Adipocyte (in vitro differentiated cells): Measurements from ENCODE around the gene RHCE.
"Not testable (repeated sequence)": the region's sequence is repeated elsewhere in the genome, so short reads cannot be mapped to it uniquely, and the experiment has no call there.

Experiments
- DNase-seq: peaks from one replicate; pipeline ENCODE4 v3.0.0-alpha.2; 2015; ENCODE audit warnings: low read depth
- H3K27me3 ChIP-seq: replicated peaks from 2 replicates; pipeline ENCODE4 v1.7.0; 2013; ENCODE audit warnings: mild to moderate bottlenecking, low read length, moderate library complexity; ENCODE audit not compliant: control insufficient read depth, insufficient read depth
- H3K36me3 ChIP-seq: 2 replicates; pipeline ENCODE4 v1.7.0; 2013; ENCODE audit warnings: low read length, mild to moderate bottlenecking, moderate library complexity; ENCODE audit not compliant: control insufficient read depth, insufficient read depth, severe bottlenecking
- H3K4me1 ChIP-seq: 2 replicates; pipeline ENCODE4 v1.7.0; 2013; ENCODE audit warnings: mild to moderate bottlenecking, low read length, moderate library complexity; ENCODE audit not compliant: control insufficient read depth, insufficient read depth
- H3K4me3 ChIP-seq: 2 replicates; pipeline ENCODE4 v1.7.0; 2013; ENCODE audit warnings: mild to moderate bottlenecking, low read length, moderate library complexity
- H3K9ac ChIP-seq: 2 replicates; pipeline ENCODE4 v1.7.0; 2013; ENCODE audit warnings: mild to moderate bottlenecking, low read length, moderate library complexity
- H3K9me3 ChIP-seq: 2 replicates; pipeline ENCODE4 v1.7.0; 2013; ENCODE audit warnings: mild to moderate bottlenecking, low read length, moderate library complexity; ENCODE audit not compliant: control insufficient read depth

RHCE gene

DNA sequence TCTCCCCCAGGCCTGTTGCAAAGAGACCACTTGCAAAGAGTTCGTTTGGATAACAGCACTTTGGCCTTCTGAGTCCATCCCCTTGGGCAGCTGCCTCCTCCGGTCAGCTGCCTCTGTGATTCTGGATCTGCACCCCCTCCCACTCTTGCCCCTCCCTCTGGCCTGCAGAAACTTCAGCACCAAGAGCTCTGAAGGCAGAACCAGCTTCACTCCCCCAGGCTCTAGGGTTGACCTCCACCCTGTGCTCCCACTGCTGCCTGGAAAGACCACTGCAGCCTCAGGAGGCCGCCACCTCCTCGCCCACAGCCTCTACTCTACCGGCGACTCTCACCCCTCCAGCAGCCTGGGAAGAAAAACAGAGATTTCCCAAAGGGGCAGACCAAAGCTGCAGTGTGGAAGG, 6.5 kb downstream of the RHCE start:
- not testable (repeated sequence) for H3K9me3 ChIP-seq, H3K9ac ChIP-seq, H3K27me3 ChIP-seq, DNase-seq, H3K4me3 ChIP-seq, H3K4me1 ChIP-seq, H3K36me3 ChIP-seq

DNA sequence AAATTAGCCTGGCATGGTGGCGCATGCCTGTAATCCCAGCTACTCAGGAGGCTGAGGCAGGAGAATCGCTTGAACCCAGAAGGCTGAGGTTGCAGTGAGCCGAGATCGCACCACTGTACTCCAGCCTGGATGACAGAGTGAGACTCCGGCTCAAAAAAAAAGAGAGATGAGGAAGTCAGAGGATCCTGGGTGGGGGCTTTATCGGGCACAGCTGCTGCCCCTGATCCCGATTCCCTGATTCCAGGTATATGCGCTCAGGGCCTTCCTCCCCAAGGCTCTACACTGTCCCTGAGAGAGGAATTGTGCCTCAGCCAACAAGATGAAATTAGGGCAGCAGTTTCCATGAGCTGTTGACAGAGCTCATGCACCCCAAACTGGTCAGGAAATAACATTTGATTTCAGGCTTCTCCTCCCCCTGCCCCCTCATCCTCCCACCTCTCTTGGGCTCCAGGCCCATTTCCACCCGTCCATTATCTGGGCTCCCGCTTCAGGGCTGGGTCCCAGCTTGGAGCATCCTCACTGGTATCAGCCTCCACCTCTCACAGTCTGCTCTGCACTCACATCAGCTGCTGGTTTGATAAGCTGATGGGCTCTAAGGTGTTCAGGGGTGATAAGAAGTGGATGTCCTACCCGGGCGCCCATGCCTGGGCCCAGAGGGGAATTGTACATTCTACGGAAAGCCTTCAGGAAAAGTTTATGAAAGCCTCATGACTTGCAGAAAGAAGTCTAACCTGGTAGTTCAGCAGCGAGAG, 7.6 kb downstream of the RHCE start:
- H3K4me3 ChIP-seq, H3K4me1 ChIP-seq, H3K9ac ChIP-seq, H3K27me3 ChIP-seq, H3K9me3 ChIP-seq, DNase-seq, H3K36me3 ChIP-seq: not testable (repeated sequence)

DNA sequence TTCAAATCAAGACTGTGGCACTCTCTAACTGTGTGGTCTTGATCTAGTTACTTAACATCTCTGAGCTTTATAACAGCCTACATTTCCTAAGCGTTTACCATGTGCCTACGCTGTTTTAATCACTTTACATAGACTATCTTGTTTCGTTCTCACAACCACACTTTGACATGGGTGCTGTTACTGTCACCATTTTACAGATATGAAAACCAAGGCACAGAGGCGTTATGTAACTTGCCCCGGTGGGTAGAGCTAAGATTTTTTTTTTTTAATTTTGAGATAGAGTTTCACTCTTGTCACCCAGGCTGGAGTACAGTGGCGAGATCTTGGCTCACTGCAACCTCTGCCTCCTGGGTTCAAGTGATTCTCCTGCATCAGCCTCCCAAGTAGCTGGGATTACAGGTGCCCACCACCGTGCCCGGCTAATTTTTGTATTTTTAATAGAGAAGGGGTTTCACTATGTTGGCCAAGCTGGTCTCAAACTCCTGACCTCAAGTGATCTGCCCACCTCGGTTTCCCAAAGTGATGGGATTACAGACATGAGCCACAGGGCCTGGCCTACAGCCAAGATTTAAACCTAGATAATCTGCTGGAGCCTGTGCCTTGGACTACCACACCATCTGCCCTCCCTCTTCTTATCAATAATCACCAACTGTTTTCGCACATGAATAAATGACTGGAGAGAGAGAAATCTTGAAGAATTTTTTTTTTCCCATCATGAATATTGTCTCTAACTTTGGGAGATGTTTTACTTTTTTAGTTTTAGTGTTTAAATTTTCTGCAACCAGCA, 10.8 kb downstream of the RHCE start:
- not testable (repeated sequence) for H3K9ac ChIP-seq, H3K4me3 ChIP-seq, DNase-seq, H3K36me3 ChIP-seq, H3K4me1 ChIP-seq, H3K27me3 ChIP-seq, H3K9me3 ChIP-seq

DNA sequence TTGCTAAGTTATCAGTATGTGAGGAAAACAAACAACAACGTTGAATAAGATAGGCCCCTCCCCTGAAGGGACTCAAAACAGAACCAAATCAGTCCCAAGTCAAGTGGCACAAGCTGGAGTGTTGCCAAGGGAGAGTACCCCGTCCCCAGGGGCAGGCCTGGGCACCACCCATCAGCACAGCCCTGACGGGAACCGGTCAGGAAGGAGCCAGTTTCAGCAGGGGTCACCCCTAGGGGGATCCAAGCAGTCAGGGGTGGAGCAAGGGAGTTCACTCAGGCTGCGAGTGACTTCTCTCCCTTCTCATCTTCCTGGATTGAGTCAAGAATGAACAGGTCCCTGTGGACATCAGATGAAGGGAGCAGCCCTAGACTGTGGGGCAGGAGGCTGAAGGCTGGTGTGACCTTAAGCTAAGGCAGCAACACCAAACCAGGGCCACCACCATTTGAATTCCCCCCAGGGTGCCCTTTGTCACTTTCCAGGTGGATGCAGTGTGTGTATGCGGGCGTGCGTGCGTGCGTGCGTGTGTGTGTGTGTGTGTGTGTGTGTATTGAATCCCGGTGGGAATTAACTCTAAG, 14.8 kb downstream of the RHCE start:
- DNase-seq, H3K4me1 ChIP-seq, H3K36me3 ChIP-seq, H3K4me3 ChIP-seq, H3K9ac ChIP-seq, H3K27me3 ChIP-seq, H3K9me3 ChIP-seq: not testable (repeated sequence)

DNA sequence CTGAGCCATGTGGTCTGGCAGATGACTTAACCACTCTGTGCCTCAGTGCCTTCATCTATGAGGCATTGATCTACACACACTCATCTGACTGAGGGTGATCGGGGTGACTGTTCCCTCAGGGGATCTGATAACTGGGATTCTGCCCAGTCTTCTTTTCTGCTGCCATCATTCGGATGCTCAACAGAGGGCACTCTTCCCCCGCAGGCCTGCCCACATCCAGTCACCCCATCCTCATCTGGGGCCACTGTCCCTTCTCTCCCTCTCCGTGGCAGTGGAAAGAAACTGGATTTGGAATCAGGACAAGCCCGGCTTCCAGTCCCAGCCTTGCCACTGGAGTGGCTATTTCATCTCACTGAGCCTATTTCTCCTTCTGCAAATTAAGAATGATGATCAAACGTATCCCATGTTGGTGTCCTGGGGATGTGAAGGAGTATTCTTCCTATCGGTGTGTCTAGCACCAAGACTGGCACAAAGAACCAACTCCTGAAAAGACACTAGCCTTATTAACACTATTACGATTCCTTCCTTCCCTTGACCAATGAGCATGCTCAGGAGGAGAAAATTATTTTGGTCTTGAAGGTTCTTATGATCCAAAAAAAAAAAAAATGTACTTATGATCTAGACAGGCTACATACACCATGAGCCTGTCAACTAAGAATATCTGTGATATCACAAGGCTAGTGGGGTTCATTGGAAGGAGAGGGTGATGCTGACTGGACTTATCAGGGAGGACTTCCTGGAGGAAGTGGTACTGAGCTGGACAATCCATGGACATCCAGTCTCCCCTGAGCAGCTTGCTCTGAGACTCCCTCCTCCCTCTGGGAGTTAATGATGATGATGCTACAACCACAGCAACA, 17.4 kb downstream of the RHCE start:
- H3K36me3 ChIP-seq, H3K4me1 ChIP-seq, H3K9ac ChIP-seq, H3K27me3 ChIP-seq, H3K9me3 ChIP-seq, DNase-seq, H3K4me3 ChIP-seq: not testable (repeated sequence)

DNA sequence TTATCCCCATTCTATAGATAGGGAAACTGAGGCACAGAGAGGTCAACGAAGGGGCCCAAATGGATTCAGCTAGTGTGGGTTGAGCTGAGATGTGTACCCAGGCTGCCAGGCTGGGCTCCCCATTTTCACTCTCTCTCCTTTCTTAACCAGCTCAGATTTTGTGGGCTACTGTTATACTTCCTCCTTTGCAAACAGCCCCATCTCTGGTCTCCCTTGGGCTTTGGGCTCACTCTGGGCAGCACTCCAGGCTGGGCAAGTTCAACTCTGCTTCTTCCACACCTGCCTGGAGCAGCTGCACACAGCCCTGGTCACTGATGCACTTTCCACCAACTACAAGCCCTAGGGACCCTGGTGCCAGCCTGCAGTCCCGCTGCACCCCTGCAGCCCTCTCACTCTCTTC, 22.5 kb downstream of the RHCE start:
- not testable (repeated sequence) for H3K9ac ChIP-seq, DNase-seq, H3K27me3 ChIP-seq, H3K36me3 ChIP-seq, H3K4me3 ChIP-seq, H3K4me1 ChIP-seq, H3K9me3 ChIP-seq

DNA sequence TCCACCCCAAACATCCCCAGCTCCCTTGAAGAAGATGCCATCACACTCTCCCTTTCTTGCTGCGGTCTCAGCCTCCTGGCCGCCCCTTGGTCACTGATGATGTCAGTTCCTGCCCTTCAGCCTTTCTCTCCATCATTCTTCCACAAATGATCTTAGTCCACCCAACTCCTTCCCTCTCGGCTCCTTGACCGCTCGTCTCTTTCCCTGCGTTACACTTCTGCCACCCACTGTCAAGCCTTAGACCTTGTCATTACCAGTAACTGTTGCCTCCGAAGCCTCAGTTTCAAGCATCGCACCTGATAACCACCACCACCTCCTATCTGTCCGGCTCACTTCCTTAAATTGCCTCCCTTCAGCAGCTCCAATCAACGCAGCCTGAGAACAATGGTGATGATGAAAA, 23.1 kb downstream of the RHCE start:
- H3K4me3 ChIP-seq, H3K4me1 ChIP-seq, H3K36me3 ChIP-seq, H3K27me3 ChIP-seq, H3K9me3 ChIP-seq, H3K9ac ChIP-seq, DNase-seq: not testable (repeated sequence)

DNA sequence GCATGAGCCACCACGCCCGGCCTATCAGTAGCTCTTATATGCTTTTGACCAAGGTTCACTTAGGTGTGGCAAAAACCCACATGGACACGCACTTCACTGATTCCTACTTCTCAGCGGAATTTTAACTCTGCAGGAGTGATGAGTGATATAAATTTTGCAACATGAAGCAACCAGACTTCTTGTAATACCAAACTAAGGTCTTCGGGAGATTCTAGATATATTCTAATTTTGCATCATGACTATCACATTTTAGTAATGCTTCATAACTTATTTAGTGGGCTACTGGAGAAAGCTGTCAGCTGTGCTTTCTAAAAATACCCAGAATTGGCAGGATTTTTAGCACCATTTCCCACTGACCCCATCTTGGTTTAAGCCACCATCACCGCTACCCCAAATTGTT, 27.8 kb downstream of the RHCE start:
- no peaks in the 10 kb centered on the region for H3K4me1 ChIP-seq
- no peak overlapping the region for H3K9ac ChIP-seq
- H3K4me3 ChIP-seq: no peak overlapping the region
- DNase-seq: no peak
- H3K36me3 ChIP-seq: no peaks in the 10 kb centered on the region
- H3K27me3 ChIP-seq: no peaks in the 10 kb centered on the region
- H3K9me3 ChIP-seq: no peaks in the 10 kb centered on the region

DNA sequence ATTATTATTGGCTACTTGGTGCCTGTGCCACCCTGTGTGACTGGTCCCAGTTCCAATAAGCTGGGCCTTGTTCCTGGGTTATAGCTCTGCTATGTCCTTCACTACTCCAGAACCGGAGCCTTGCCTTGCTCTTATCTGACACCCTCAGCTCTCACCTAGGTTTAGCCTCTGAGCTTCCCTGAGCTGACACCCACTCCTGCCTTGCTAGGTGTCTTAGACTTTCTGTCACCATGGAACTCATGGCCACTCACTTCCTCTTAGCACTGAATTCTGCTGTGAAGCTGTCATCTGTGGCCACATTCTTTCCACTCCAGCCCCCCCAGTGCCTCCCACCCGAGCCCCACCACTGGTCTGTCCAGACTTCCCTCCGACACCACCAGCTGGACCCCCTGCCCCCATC, 30.9 kb downstream of the RHCE start:
- H3K4me1 ChIP-seq, DNase-seq, H3K27me3 ChIP-seq, H3K4me3 ChIP-seq, H3K36me3 ChIP-seq, H3K9me3 ChIP-seq, H3K9ac ChIP-seq: not testable (repeated sequence)

DNA sequence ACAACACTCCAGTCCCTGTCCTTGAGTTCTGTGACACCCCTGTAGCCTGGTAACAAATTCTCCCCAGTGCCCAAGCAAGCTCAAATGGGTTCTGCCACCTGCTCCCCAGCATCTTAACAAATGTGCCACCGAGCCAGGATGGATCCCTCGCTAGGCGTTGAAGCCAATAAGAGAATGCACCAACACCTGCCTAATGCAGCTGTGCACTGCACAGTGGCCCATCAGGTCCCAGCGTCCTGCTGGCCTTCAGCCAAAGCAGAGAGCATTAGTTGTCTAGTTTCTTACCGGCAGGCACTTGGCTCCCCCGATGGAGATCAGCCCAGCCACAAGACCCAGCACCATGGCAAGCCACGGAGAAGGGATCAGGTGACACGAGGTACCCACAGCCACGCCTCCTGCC, 31.9 kb downstream of the RHCE start:
- DNase-seq, H3K9me3 ChIP-seq, H3K4me3 ChIP-seq, H3K27me3 ChIP-seq, H3K36me3 ChIP-seq, H3K9ac ChIP-seq, H3K4me1 ChIP-seq: not testable (repeated sequence)

DNA sequence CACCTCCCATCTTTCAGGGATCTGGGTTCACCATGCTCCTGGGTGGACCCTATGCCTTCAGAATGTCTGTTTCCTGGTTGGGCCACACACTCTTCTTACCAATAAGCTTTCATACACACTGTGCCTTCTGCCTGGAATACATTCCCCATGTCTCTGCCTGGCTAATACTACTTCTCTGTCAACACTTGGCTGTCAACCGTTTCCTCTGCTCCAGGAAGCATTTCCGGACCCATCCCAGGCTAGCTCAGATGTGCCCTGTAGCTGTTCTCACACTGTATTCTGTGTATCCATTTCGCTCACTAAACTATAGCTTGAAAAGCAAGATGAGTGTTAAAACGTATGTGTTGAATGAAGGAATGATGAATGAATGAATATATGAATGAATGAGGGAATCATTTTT, 33.5 kb downstream of the RHCE start:
- not testable (repeated sequence) for H3K9me3 ChIP-seq, H3K36me3 ChIP-seq, H3K9ac ChIP-seq, H3K27me3 ChIP-seq, H3K4me3 ChIP-seq, DNase-seq, H3K4me1 ChIP-seq
